Subcutaneous adipose tissue (tissue), 4 donors: ENCODE measurements around the gene MAGI1. TPM values are rescaled to one million over a fixed set of nuclear protein-coding genes. Genes with fewer than 3 reads are reported as not detected.

Experiments used
- total RNA-seq, 4 donors: library from RNA; depleted of rRNA; stranded (reverse); fragments of >200 nt; gene quantifications; one replicate each; pipeline ENCODE4 v1.1.0, GENCODE V29; 2016
- TF ChIP-seq, protein P1 (sequence below): fragments of 450-650 bp; IDR thresholded peaks from one replicate; pipeline ENCODE4 v1.5.1; 2016; ENCODE audit warnings: low read depth, mild to moderate bottlenecking, control low read depth, antibody characterized with exemption, moderate library complexity

The MAGI1 gene
- total RNA-seq, 4 donors from 2014 or later: 15.3 to 56.9 (median 35.4) TPM

DNA sequence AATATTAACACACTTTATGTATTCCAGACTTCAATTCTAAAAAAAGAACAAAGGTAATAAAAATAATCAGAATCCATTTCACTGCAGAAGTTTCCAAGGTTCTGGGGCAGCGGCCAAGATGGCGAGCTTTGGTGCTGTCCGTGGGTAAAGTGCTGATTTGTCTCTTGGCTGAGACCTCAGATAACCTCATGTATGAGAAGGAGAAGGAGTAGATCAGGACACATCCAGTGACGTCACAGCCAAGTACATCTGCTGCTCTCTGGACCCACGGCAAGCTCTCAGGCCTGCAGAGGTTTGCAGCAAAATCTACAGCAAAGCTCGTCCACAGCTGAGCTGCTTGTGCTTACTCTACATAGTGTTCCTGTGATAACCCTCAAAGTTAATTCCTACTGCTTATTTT, 165.7 kb downstream of the MAGI1 start:
- TF ChIP-seq, protein P1, sequence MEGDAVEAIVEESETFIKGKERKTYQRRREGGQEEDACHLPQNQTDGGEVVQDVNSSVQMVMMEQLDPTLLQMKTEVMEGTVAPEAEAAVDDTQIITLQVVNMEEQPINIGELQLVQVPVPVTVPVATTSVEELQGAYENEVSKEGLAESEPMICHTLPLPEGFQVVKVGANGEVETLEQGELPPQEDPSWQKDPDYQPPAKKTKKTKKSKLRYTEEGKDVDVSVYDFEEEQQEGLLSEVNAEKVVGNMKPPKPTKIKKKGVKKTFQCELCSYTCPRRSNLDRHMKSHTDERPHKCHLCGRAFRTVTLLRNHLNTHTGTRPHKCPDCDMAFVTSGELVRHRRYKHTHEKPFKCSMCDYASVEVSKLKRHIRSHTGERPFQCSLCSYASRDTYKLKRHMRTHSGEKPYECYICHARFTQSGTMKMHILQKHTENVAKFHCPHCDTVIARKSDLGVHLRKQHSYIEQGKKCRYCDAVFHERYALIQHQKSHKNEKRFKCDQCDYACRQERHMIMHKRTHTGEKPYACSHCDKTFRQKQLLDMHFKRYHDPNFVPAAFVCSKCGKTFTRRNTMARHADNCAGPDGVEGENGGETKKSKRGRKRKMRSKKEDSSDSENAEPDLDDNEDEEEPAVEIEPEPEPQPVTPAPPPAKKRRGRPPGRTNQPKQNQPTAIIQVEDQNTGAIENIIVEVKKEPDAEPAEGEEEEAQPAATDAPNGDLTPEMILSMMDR: no peak

DNA sequence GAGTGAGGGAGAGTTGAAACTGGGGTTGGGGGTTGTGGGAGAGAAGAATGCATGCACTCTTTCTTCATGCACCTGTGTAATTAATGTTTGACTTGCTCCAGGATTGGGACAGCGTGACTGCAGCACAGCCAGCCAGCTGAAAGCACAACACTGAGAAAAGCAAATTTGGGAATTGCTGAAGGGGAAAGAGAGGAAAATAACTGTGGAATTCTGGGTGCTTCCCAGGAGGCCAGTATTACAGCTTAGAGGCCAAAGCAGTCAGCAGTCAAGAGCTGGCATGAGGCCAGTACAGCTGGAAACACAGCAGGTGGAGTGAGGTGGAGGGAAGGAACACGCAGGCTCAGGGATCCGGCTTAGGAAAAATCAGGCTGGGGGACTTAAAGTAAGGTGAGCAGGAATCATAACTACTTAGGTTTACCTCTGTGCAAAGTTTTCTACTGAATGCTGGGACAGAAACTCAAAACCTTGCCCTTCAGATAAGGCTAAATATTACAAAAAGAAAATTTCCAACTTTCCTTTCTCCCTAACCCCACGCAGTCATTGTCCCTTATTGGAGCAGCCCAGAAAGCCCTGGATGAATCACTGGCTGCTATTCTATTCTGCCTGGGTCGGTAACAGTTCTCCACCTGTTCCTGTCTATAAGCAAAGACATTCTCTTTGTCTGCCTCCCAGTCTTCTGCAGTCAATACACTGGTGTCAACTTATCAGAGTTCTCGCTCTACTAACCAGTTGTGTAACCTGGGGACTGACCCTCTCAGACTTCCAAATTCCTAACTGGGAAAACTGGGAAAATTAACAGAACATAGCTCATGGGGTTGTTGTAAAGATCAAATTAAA, 167.2 kb downstream of the MAGI1 start:
- TF ChIP-seq, protein P1: no peak

DNA sequence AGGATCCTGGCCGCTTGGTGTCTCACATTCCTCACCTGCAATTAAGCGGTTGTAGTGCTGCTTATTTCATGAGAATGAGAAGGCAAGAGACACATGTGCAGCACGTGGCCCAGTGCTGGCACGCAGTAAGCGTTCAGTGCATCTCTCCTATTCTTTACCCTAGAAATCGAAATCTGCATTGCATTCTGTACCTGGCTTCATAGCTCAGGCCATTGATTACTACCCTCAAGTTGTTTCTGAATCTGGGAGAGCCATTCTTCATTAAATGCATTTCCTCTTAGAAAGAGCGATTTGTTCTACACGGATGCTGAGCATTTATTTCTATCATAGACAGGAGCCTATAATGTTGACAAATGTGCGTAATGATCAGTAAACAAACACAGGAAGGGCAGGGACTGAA, 168.9 kb downstream of the MAGI1 start:
- TF ChIP-seq, protein P1: no peak

DNA sequence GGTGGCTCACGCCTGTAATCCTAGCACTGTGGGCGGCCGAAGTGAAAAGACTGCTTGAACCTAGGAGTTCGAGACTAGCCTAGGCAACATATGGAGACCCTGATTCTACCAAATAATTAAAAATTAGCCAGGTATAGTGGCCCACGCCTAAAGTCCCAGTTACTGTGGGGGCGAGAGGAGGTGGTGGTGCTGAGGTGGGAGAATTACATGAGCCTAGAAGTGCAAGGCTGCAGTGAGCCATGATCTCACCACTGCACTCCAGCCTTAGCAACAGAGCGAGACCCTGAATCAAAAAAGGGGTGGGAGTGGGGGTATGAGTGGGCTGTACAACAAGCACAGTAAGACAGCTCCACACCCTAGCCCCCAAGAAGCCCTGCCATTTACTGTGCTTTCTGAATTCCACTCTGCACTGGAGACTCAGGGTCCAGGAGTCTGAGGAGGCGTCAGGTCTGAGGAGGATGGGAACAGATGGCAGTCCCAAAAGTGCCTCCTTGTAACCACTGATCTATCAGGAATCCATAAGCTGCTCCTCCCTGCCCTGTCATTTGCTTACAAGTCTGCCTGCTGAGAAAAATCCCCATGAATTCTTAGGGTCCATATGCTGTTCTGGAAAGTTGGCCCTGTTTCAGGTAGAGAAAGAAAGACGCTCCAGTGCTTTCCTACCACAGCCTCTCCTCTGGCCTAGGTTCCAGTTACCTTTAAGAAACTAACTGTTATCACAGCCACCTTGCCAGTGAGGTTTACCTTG, 171.1 kb downstream of the MAGI1 start:
- TF ChIP-seq, protein P1: no peak

DNA sequence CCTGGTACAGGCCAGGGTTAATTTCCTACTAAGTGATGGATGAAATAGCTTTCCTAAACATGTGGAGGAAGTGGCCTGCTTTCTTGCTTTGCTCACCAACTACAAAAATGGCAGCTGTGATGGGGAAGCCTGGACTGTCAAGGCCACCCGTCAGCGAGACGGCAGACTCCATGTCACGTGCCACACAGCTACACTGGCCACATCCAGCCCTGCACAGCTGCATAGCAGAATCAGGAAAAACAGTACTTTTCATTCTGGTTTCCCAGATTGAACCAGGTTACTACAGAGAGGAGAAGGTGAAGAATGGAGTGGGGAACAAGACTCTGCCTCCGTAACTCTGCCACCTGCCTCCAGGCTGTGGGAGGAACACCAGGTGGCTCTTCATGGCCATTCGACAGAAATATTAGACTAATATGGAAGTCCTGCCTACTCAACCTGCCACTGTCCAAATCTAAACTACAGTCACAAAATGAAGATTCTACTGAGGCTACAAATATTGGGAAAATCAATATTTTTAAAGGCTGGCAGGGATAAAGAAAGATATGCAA, 174.3 kb downstream of the MAGI1 start:
- TF ChIP-seq, protein P1: no peak

DNA sequence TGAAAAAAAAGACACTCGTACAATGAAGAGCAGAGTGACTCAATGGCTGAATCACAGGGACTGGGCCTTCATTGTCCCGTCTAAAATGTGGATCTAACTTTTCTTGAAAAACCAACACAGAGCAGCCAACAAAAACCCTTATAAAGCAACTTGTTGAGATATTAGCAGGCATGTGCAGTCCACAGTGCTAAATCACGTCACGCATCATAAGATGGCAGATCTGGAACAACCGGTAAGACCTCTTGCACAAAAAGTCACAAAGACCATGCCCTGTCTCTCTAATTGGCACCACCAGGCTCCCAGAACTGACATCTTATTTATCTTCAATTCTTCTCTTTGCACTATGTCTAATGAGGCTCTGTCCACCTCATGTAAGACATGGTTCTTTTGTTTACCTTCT, 177.0 kb downstream of the MAGI1 start:
- TF ChIP-seq, protein P1: no peak

DNA sequence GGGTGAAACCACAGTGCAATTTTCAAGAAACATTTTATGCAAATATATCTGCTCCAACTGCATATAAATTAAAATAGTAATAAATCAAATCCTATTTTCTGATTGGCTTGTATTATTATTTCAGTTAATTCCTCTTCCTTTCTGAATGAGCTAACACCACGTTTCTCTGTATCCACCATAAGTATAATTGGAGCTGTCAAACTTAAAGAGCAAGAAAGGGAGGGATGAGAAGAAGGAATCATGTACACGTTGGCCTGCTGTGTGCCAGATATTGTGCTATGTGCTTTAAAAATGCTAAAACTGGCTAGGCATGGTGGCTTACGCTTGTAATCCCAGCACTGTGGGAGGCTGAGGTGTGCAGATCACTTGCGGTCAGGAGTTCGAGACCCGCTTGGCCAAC, 180.0 kb downstream of the MAGI1 start:
- TF ChIP-seq, protein P1: no peak
